OCI-M2 (cell line): Measurements from ENCODE around the gene CFAP77.
"Not testable (repeated sequence)": the region's sequence is repeated elsewhere in the genome, so short reads cannot be mapped to it uniquely, and the experiment has no call there.

Experiments used
- DNase-seq: peaks from one replicate; lab custom pipeline; 2025; ENCODE audit not compliant: unreplicated experiment; lab: John Stamatoyannopoulos, UW

Gene CFAP77

DNA sequence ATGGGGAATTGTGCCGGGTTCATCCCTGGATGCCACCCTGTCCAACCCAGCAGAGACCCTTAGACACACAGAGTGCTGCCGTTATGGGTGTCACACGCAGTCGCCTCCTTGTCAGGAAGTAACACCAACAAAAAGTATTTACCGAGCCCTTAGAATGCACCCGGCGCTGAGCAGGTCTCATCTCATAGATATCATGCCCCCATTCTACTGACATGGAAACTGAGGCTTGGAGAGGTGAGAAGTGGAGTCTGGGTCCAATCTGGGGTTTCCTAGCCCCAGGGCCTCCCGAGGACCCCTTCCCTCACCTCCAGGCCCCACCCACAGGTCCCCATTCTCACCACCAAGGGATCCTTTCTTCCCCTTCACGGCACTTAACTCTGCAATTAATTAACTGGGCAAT lies 135.6 kb downstream of the CFAP77 start:
- no peak for DNase-seq

GRCh38 chr9:132546148-132547051 lies 136.4 kb downstream of the CFAP77 start:
- no peak for DNase-seq

GRCh38 chr9:132547052-132547431 lies 137.0 kb downstream of the CFAP77 start:
- DNase-seq = no peak

GRCh38 chr9:132547436-132547835 lies 137.4 kb downstream of the CFAP77 start:
- DNase-seq = no peak

GRCh38 chr9:132547976-132548730 lies 138.1 kb downstream of the CFAP77 start:
- no peak for DNase-seq

GRCh38 chr9:132548751-132549640 lies 139.0 kb downstream of the CFAP77 start:
- no peak for DNase-seq

GRCh38 chr9:132551556-132551955 lies 141.5 kb downstream of the CFAP77 start:
- no peak for DNase-seq

GRCh38 chr9:132552041-132552440 lies 142.0 kb downstream of the CFAP77 start:
- no peak for DNase-seq

- no peak for DNase-seq
These were observed 144.7 kb downstream of the CFAP77 start for GRCh38 chr9:132554755-132555154.

DNA sequence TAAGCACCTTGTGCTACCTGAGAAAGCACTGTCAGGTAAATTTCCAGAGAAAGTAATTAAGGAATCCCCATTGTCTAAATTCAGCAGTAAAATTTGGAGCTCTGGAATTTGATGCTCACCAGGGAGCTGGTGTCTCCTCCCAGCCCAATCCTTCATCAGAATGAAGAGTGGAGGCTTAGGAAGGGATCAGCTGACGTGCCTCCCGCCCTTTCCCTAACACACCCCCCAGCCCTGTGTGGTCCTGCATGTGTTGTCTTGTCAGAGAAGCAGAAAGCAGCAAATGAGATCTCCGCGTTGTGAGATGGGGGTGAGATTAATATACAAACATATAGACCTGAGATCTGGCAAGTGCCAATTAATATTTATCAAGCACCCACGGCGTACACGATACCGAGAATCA lies 145.5 kb downstream of the CFAP77 start:
- no peak for DNase-seq

- DNase-seq = no peak
These were observed 146.2 kb downstream of the CFAP77 start for GRCh38 chr9:132556235-132556634.

DNA sequence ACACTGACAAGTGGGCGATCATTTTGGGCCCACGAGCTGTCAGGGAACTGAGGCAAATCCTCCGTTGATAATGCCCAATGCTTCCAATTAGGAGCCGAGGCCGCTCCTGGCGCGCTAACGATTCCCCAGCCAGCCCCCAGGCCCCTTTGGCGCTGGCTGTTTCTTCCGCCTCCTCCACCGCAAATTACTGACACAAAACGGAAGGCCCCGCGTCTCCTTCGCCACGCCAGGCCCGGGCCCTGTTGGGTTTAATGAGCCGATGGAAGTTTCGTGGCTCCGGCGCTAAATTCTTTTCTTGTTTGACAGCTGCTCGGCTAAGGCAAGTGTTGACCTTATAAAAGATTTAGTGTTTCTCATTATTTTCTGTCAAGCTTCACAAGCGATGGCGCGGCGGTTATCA lies 146.7 kb downstream of the CFAP77 start:
- no peak for DNase-seq

GRCh38 chr9:132557159-132557558 lies 147.1 kb downstream of the CFAP77 start:
- DNase-seq = no peak

- DNase-seq = no peak
These were observed 149.7 kb downstream of the CFAP77 start for GRCh38 chr9:132559711-132560110.

- no peak for DNase-seq
These were observed 150.7 kb downstream of the CFAP77 start for GRCh38 chr9:132560616-132561202.

- DNase-seq = no peak
These were observed 152.2 kb downstream of the CFAP77 start for GRCh38 chr9:132562306-132562573.

- no peak for DNase-seq
These were observed 154.5 kb downstream of the CFAP77 start for GRCh38 chr9:132564526-132564925.

DNA sequence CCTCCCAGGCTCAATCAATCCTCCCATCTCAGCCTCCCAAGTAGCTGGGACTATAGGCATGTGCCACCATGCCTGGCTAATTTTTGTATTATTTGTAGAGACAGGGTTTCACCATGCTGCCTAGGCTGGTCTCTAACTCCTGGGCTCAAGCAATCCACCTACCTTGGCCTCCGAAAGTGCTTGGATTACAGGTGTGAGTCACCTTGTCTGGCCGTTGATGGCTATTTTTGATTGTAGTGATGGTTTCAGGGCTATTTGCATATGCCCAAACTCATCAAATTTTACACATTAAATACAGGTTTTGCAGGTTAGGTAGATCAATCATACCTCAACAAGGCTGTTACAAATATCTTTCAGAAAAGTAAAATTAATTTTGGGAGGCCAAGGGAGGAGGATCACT lies 158.8 kb downstream of the CFAP77 start:
- not testable (repeated sequence) for DNase-seq

GRCh38 chr9:132571806-132572600 lies 162.0 kb downstream of the CFAP77 start:
- no peak for DNase-seq

DNA sequence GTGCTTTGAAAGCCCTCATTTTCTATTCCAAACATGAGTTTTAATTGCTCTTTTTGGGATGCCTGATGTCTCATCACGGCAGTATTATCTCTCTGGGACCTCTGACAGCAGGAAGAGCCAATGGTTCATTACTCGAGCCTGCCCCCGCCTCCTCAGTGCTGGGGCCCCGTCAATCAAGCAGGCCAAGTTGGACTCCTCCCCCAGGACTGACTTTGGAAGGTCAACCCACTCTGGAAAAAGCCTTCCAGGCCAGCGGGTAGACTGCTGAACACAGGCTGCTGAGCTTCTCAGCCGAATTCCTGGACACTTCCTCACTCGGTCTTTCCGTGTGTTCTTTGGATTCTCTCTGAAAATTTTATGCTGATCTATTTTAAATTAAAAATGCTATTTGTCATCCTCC lies 162.9 kb downstream of the CFAP77 start:
- no peak for DNase-seq
